ENCODE results near the gene MIER1. TPM values are rescaled to one million over a fixed set of nuclear protein-coding genes. Genes with fewer than 3 reads are reported as not detected.

MIER1 gene
- total and polyA plus RNA-seq, 4 experiments from 2014 or later, result 25.5 to 81.3 (median 59.2) TPM

Other genes with a start within 250 kb of the MIER1 start
- not detected for gene DYNLT5, start 172.5 kb upstream of the MIER1 start, total RNA-seq
- not detected for gene DYNLT5, start 172.5 kb upstream of the MIER1 start, polyA plus RNA-seq
- gene INSL5, start 123.7 kb upstream of the MIER1 start, total RNA-seq, result not detected
- gene INSL5, start 123.7 kb upstream of the MIER1 start, polyA plus RNA-seq, result not detected
- gene DNAI4, start 134 bp upstream of the MIER1 start, total RNA-seq, result 10 to 100 TPM in 1 of 2 experiments, 1 to 10 TPM in 1; 7.9 to 11.4 TPM
- gene DNAI4, start 134 bp upstream of the MIER1 start, polyA plus RNA-seq, result 1 to 10 TPM; 1.3 to 2.1 TPM
- 10 to 100 TPM; 16.9 to 17.7 TPM for gene SLC35D1, start 129.2 kb downstream of the MIER1 start, total RNA-seq
- gene SLC35D1, start 129.2 kb downstream of the MIER1 start, polyA plus RNA-seq, result 1 to 10 TPM; 2.1 to 3.5 TPM
- not detected for gene C1orf141, start 210.0 kb downstream of the MIER1 start, total RNA-seq
- gene C1orf141, start 210.0 kb downstream of the MIER1 start, polyA plus RNA-seq, result not detected
- gene IL23R, start 241.5 kb downstream of the MIER1 start, total RNA-seq, result 1 to 10 TPM in 1 of 2 experiments, under 1 TPM in 1; 0.47 to 1.1 TPM
- 1 to 10 TPM; 1.8 to 2.6 TPM for gene IL23R, start 241.5 kb downstream of the MIER1 start, polyA plus RNA-seq